GM23338 (cell line): ENCODE results near the gene ALDH1B1. TPM values are rescaled to one million over a fixed set of nuclear protein-coding genes. Genes with fewer than 3 reads are reported as not detected.

Experiments used
- ATAC-seq: fragments of 200-7000 bp; cut with Tn5 transposase; 3 replicates; pipeline ENCODE4 v1.9.1; 2020
- DNase-seq: peaks from one replicate; pipeline ENCODE4 v3.0.0-alpha.2; 2015; ENCODE audit warnings: low spot score
- H2AFZ ChIP-seq: fragments of 200-600 bp; sonication (generic); 2 replicates; pipeline ENCODE4 v1.8.0; 2016; ENCODE audit warnings: antibody characterized with exemption, mild to moderate bottlenecking, moderate library complexity
- H3F3A ChIP-seq: fragments of 200-600 bp; sonication (generic); replicated peaks from 2 replicates; pipeline ENCODE4 v1.8.0; 2017; ENCODE audit warnings: antibody characterized with exemption, mixed run types, low read depth
- H3K27ac ChIP-seq: fragments of 200-600 bp; sonication (generic); 2 replicates; pipeline ENCODE4 v1.6.1; 2016; ENCODE audit warnings: low read depth
- H3K27me3 ChIP-seq: fragments of 200-600 bp; sonication (generic); 2 replicates; pipeline ENCODE4 v1.8.0; 2016; ENCODE audit warnings: mild to moderate bottlenecking, mixed run types, moderate library complexity; ENCODE audit not compliant: insufficient read depth
- H3K36me3 ChIP-seq: fragments of 200-600 bp; sonication (generic); 2 replicates; pipeline ENCODE4 v1.8.0; 2016; ENCODE audit warnings: mild to moderate bottlenecking; ENCODE audit not compliant: insufficient read depth
- H3K4me1 ChIP-seq: fragments of 200-600 bp; sonication (generic); 2 replicates; pipeline ENCODE4 v1.8.0; 2016; ENCODE audit warnings: mild to moderate bottlenecking, moderate library complexity; ENCODE audit not compliant: insufficient read depth
- H3K4me2 ChIP-seq: fragments of 200-600 bp; sonication (generic); 2 replicates; pipeline ENCODE4 v1.7.1; 2017; ENCODE audit warnings: mixed run types
- H3K4me3 ChIP-seq: fragments of 200-600 bp; sonication (generic); 2 replicates; pipeline ENCODE4 v1.6.1; 2016; ENCODE audit warnings: mixed run types
- H3K79me2 ChIP-seq: fragments of 200-600 bp; sonication (generic); replicated peaks from 2 replicates; pipeline ENCODE4 v1.8.0; 2017; ENCODE audit warnings: mild to moderate bottlenecking; ENCODE audit not compliant: insufficient read depth
- H3K9me2 ChIP-seq: fragments of 200-600 bp; sonication (generic); 2 replicates; pipeline ENCODE4 v1.8.0; 2017; ENCODE audit not compliant: insufficient read depth
- H4K20me1 ChIP-seq: fragments of 200-600 bp; sonication (generic); replicated peaks from 2 replicates; pipeline ENCODE4 v1.8.0; 2017; ENCODE audit warnings: mild to moderate bottlenecking; ENCODE audit not compliant: insufficient read depth
- H3K27ac Mint-ChIP-seq: 2 replicates; pipeline ENCODE4 v1.8.0; 2020; ENCODE audit warnings: inconsistent platforms, mild to moderate bottlenecking, moderate library complexity, mixed read lengths
- H3K27me3 Mint-ChIP-seq: 3 replicates; pipeline ENCODE4 v1.8.0; 2022; ENCODE audit warnings: low read depth, mild to moderate bottlenecking, moderate library complexity, mixed read lengths, inconsistent platforms; ENCODE audit not compliant: insufficient read depth, poor library complexity
- H3K36me3 Mint-ChIP-seq: 3 replicates; pipeline ENCODE4 v1.8.0; 2021; ENCODE audit warnings: low read depth, mild to moderate bottlenecking, inconsistent platforms, moderate library complexity, mixed read lengths
- H3K4me1 Mint-ChIP-seq: 3 replicates; pipeline ENCODE4 v1.8.0; 2020; ENCODE audit warnings: mild to moderate bottlenecking, inconsistent platforms, mixed read lengths
- H3K4me3 Mint-ChIP-seq: 3 replicates; pipeline ENCODE4 v1.8.0; 2021; ENCODE audit warnings: moderate library complexity, mild to moderate bottlenecking, inconsistent platforms, mixed read lengths
- H3K9me3 Mint-ChIP-seq: 3 replicates; pipeline ENCODE4 v1.8.0; 2020; ENCODE audit warnings: moderate library complexity, mild to moderate bottlenecking, inconsistent platforms, mixed read lengths
- EZH2 ChIP-seq: fragments of 200-600 bp; sonication (generic); IDR thresholded peaks from one replicate; pipeline ENCODE4 v1.8.0; 2017; ENCODE audit warnings: antibody characterized with exemption, mild to moderate bottlenecking, low read depth; ENCODE audit not compliant: unreplicated experiment
- EZH2phosphoT487 ChIP-seq: fragments of 200-600 bp; sonication (generic); IDR thresholded peaks from one replicate; pipeline ENCODE4 v1.8.1; 2018; ENCODE audit warnings: antibody characterized with exemption; ENCODE audit not compliant: unreplicated experiment
- JUNB ChIP-seq: IDR thresholded peaks from one replicate; pipeline ENCODE4 v1.6.1; 2016; ENCODE audit warnings: antibody characterized with exemption; ENCODE audit not compliant: unreplicated experiment
- NANOG ChIP-seq: IDR thresholded peaks from 2 replicates; pipeline ENCODE4 v1.6.1; 2016; ENCODE audit warnings: antibody characterized with exemption, borderline replicate concordance
- POLR2AphosphoS5 ChIP-seq: IDR thresholded peaks from 2 replicates; pipeline ENCODE4 v1.6.1; 2016; ENCODE audit warnings: antibody characterized with exemption, low read depth
- STAT1 ChIP-seq: IDR thresholded peaks from one replicate; pipeline ENCODE4 v1.6.1; 2016; ENCODE audit warnings: antibody characterized with exemption; ENCODE audit not compliant: unreplicated experiment
- ZNF114 ChIP-seq: fragments of 250-450 bp; sonication (Bioruptor Pico); IDR thresholded peaks from 2 replicates; pipeline ENCODE4 v1.5.0; 2020; ENCODE audit warnings: mild to moderate bottlenecking, moderate library complexity
- ZNF331 ChIP-seq: fragments of 250-450 bp; sonication (Bioruptor Pico); IDR thresholded peaks from 2 replicates; pipeline ENCODE4 v1.5.0; 2020; ENCODE audit warnings: low read depth, mild to moderate bottlenecking, moderate library complexity
- polyA plus RNA-seq: library from polyadenylated mRNA; unstranded; fragments of >200 nt; fragmentation: Nextera tagmentation; extraction: Ambion mirVana; gene quantifications from 2 replicates; pipeline ENCODE4 v1.2.1, GENCODE V29; 2016
- total RNA-seq: library from RNA; depleted of rRNA; stranded (reverse); fragments of >200 nt; shearing (Covaris generic); gene quantifications from 2 replicates; pipeline ENCODE4 v1.2.3, GENCODE V29; 2014
- TF ChIP-seq, protein P1 (sequence below), 2 experiments: fragments of 200-600 bp in 1 of 2; sonication (generic) in 1 of 2; conservative IDR thresholded peaks; 2 replicates each; pipeline versions ENCODE4 v1.5.1 to v1.6.1; 2016 to 2017; ENCODE audit warnings: antibody characterized with exemption in 2 of 2, low read depth in 2 of 2, mild to moderate bottlenecking in 2 of 2, moderate library complexity in 1 of 2
- TF ChIP-seq, protein P2 (sequence below): IDR thresholded peaks from 2 replicates; pipeline ENCODE4 v1.6.1; 2016; ENCODE audit warnings: antibody characterized with exemption
- TF ChIP-seq, protein P3 (sequence below): IDR thresholded peaks from one replicate; pipeline ENCODE4 v1.6.1; 2018; ENCODE audit warnings: antibody characterized with exemption; ENCODE audit not compliant: unreplicated experiment

ALDH1B1 gene
- total and polyA plus RNA-seq, 2 experiments from 2014 or later = 37.5 to 74.8 TPM

DNA sequence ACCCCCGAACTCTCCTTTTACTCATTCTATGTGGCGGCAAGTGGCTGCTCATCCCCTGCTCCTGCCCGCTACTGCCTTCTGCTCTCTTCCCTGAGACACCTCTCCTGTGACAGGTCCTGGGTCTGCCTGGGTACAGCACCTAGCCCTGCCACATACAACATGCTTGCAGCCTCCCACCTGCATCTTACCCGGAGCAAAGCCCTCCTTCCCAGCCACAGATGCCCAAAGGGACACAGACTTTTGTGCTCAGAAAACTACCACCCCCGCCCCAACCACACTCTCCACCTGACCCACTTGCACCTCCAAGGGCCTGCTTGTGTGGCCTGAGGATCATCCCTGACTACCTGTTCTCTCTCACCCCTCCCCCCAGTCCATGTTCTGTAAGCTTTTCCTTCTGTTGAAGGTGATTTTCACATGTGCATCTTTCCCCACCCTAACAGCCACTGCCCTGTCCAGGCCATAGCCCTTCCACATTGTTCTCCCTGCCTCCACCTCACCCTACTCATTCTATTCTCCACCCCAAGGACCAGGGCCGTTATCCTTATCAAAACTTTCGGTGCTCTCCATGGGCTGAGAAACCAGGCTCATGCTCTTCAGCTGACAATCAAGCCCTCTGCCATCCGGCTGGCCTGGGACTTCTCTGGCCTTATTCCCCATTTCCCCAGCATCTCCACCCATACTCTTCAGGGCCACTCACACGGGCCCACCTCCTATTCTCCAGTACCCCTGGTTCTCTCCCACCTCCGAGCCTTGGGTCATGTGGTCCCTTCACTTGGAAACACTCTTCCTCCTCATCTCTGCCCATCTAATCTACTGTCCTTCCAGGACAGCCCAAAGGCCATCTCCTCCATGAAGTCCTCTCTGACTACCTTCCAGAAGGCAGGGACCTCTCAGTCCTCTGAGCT, 46.4 kb upstream of the ALDH1B1 start (continued):
- TF ChIP-seq, protein P1, sequence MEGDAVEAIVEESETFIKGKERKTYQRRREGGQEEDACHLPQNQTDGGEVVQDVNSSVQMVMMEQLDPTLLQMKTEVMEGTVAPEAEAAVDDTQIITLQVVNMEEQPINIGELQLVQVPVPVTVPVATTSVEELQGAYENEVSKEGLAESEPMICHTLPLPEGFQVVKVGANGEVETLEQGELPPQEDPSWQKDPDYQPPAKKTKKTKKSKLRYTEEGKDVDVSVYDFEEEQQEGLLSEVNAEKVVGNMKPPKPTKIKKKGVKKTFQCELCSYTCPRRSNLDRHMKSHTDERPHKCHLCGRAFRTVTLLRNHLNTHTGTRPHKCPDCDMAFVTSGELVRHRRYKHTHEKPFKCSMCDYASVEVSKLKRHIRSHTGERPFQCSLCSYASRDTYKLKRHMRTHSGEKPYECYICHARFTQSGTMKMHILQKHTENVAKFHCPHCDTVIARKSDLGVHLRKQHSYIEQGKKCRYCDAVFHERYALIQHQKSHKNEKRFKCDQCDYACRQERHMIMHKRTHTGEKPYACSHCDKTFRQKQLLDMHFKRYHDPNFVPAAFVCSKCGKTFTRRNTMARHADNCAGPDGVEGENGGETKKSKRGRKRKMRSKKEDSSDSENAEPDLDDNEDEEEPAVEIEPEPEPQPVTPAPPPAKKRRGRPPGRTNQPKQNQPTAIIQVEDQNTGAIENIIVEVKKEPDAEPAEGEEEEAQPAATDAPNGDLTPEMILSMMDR (conservative IDR thresholded peaks at IDR 0.05; ENCODE audit: low read depth in 2 of 2) = no peak
- no peak for TF ChIP-seq EZH2
- no peak for TF ChIP-seq JUNB
- no peak for TF ChIP-seq POLR2AphosphoS5
- TF ChIP-seq ZNF114 (CRISPR knock-in tag) = no peak
- no peak for TF ChIP-seq EZH2phosphoT487
- no peak for TF ChIP-seq NANOG
- TF ChIP-seq, protein P2, sequence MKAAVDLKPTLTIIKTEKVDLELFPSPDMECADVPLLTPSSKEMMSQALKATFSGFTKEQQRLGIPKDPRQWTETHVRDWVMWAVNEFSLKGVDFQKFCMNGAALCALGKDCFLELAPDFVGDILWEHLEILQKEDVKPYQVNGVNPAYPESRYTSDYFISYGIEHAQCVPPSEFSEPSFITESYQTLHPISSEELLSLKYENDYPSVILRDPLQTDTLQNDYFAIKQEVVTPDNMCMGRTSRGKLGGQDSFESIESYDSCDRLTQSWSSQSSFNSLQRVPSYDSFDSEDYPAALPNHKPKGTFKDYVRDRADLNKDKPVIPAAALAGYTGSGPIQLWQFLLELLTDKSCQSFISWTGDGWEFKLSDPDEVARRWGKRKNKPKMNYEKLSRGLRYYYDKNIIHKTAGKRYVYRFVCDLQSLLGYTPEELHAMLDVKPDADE = no peak

DNA sequence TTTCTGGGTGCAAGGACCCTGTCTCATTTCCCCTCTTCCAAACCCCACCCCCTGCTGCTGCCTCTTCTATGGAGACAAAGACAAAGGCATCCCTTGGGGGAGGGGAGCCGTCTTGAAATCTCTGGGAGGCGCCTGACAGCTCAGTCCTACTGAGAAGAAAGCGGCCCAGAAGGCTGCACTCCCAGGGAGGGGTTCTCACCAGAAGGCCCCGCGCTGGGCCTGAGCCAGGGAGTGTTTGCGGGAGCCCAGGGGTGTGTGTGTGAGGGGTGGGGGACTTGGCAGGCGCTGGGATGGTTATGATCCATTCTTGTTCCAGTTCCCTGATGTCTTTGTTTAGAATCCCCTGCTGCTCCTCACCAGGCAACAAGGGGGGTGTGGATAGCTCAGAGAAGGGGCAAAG, 45.7 kb upstream of the ALDH1B1 start:
- H3K27me3 ChIP-seq = no peaks in the 10 kb centered on the region
- H3K9me2 ChIP-seq = no peaks in the 10 kb centered on the region
- H3K79me2 ChIP-seq = no peaks in the 10 kb centered on the region
- Mint-ChIP-seq H3K27me3 (peaks cover 13% of the 10 kb centered on the region), H3K9me3 (no peaks in the 10 kb centered on the region), H3K4me1 (peaks cover 26% of the 10 kb centered on the region), H3K36me3 (no peaks in the 10 kb centered on the region), H3K27ac (no peak overlapping the region), H3K4me3 (no peak overlapping the region)
- H3K4me1 ChIP-seq = peaks cover 13% of the 10 kb centered on the region
- peak; percentile 58 for DNase-seq
- H3K4me2 ChIP-seq = peak overlapping the region; percentile 55
- H2AFZ ChIP-seq = peak overlapping the region; percentile 90
- ATAC-seq = peak; percentile 86
- no peaks in the 10 kb centered on the region for H3K36me3 ChIP-seq
- no peaks in the 10 kb centered on the region for H3F3A ChIP-seq
- peak overlapping the region; percentile 37; the same call in 1 of the 2 replicates for H3K4me3 ChIP-seq
- no peaks in the 10 kb centered on the region for H4K20me1 ChIP-seq
- H3K27ac ChIP-seq = no peak overlapping the region
- TF ChIP-seq, protein P1 (conservative IDR thresholded peaks at IDR 0.05; ENCODE audit: low read depth in 2 of 2) = no peak
- TF ChIP-seq, protein P2 = no peak
- TF ChIP-seq JUNB (no peak), ZNF331 (CRISPR knock-in tag) (no peak), POLR2AphosphoS5 (no peak), EZH2phosphoT487 (no peak), STAT1 (no peak)
- TF ChIP-seq, protein P3, sequence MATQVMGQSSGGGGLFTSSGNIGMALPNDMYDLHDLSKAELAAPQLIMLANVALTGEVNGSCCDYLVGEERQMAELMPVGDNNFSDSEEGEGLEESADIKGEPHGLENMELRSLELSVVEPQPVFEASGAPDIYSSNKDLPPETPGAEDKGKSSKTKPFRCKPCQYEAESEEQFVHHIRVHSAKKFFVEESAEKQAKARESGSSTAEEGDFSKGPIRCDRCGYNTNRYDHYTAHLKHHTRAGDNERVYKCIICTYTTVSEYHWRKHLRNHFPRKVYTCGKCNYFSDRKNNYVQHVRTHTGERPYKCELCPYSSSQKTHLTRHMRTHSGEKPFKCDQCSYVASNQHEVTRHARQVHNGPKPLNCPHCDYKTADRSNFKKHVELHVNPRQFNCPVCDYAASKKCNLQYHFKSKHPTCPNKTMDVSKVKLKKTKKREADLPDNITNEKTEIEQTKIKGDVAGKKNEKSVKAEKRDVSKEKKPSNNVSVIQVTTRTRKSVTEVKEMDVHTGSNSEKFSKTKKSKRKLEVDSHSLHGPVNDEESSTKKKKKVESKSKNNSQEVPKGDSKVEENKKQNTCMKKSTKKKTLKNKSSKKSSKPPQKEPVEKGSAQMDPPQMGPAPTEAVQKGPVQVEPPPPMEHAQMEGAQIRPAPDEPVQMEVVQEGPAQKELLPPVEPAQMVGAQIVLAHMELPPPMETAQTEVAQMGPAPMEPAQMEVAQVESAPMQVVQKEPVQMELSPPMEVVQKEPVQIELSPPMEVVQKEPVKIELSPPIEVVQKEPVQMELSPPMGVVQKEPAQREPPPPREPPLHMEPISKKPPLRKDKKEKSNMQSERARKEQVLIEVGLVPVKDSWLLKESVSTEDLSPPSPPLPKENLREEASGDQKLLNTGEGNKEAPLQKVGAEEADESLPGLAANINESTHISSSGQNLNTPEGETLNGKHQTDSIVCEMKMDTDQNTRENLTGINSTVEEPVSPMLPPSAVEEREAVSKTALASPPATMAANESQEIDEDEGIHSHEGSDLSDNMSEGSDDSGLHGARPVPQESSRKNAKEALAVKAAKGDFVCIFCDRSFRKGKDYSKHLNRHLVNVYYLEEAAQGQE = no peak
